ENCODE results near the gene GPR137B. TPM values are rescaled to one million over a fixed set of nuclear protein-coding genes. Genes with fewer than 3 reads are reported as not detected.

Gene GPR137B
- total RNA-seq, 2 experiments from 2014 or later: 7.2 to 8.1 TPM

DNA sequence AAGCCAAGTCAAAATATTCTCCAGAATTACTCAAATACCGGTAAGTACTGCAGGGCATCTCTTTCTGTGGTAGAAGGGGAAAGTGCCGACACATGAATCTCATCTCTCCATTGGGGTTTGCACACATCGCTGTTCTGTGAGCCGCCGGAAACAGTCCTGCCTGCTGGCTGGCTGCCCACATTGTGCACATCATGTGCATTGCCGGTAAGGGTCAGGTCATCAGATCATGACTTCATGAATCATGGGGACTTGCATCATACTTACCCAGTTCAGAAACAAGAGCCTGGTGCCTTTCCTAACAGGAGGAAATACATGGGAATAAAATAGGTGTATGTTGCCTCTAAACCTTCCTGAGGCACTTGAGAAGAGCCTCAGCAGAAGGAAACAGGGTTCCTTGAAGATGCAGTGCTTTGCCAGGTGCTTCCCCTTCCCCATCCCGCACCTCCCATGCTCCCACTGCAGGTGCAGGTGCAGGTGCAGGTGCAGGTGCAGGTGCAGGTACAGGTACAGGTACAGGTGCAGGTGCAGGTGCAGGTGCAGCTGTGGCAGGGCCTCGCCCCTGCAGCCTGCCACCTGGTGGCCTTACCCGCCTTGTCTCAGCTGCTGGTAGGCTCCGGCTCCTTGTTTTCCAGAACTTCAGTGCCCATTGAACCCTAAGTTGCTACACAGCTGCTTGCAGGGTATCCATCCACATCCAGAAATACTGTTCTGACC is 26.5 kb downstream of the GPR137B start:
- Mint-ChIP-seq H3K36me3 (ENCODE audit: low read depth) (peaks cover 3% of the 10 kb centered on the region), H3K9me3 (no peaks in the 10 kb centered on the region), H3K4me3 (no peak overlapping the region), H3K27ac (no peak overlapping the region), H3K4me1 (ENCODE audit: low read depth) (peaks cover 4% of the 10 kb centered on the region), H3K27me3 (no peaks in the 10 kb centered on the region)
- TF ChIP-seq, protein P1, sequence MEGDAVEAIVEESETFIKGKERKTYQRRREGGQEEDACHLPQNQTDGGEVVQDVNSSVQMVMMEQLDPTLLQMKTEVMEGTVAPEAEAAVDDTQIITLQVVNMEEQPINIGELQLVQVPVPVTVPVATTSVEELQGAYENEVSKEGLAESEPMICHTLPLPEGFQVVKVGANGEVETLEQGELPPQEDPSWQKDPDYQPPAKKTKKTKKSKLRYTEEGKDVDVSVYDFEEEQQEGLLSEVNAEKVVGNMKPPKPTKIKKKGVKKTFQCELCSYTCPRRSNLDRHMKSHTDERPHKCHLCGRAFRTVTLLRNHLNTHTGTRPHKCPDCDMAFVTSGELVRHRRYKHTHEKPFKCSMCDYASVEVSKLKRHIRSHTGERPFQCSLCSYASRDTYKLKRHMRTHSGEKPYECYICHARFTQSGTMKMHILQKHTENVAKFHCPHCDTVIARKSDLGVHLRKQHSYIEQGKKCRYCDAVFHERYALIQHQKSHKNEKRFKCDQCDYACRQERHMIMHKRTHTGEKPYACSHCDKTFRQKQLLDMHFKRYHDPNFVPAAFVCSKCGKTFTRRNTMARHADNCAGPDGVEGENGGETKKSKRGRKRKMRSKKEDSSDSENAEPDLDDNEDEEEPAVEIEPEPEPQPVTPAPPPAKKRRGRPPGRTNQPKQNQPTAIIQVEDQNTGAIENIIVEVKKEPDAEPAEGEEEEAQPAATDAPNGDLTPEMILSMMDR (IDR thresholded peaks at IDR 0.05): no peak
- intact Hi-C loops (cut with micrococcal nuclease): no loop called here
- DNase-seq (no peak), ATAC-seq (no peak)
- ChIA-PET POLR2A (no interaction called here), CTCF (interaction anchor here (0.6 to 1.3 kb wide), 2 partner anchors 65 to 70 kb away, joined by 3 read pairs; no protein-coding TSS in a partner anchor)

DNA sequence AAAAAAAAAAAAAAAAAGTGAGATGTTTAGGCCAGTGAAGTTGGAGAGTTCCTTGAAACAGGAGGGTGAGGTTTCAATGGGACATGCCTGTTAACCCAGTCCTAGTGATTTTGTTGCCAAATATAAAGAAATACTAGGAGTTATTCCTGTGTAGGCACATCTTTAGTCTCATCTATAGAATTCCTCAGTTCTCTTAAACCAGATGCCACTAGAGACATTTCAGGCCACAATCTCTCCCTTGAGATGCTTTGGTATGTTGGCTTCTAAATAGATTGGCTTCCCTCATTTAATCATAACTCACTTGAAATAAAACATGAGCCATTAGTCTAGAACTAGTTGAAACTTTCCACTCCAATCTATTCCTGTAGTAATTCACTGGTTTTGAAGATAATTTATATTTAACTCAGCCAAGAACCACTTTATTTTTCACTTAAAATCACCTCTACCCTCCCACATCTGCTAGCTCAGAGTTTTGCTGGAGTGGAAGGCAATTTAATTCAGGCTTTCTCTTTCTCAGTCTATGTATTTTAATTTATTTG is 29.8 kb downstream of the GPR137B start:
- ChIA-PET POLR2A (interaction anchor here (0.6 to 0.7 kb wide), 2 partner anchors 36 to 432 kb away, joined by 3 read pairs; partner anchors contain the start of gene HEATR1), CTCF (no interaction called here)
- Mint-ChIP-seq H3K36me3 (ENCODE audit: low read depth) (no peaks in the 10 kb centered on the region), H3K9me3 (no peaks in the 10 kb centered on the region), H3K27ac (no peak overlapping the region), H3K27me3 (no peaks in the 10 kb centered on the region), H3K4me1 (ENCODE audit: low read depth) (peaks cover 5% of the 10 kb centered on the region), H3K4me3 (no peak overlapping the region)
- intact Hi-C loops (cut with micrococcal nuclease): no loop called here
- TF ChIP-seq, protein P1 (IDR thresholded peaks at IDR 0.05): no peak
- ATAC-seq: no peak
- DNase-seq: no peak

DNA sequence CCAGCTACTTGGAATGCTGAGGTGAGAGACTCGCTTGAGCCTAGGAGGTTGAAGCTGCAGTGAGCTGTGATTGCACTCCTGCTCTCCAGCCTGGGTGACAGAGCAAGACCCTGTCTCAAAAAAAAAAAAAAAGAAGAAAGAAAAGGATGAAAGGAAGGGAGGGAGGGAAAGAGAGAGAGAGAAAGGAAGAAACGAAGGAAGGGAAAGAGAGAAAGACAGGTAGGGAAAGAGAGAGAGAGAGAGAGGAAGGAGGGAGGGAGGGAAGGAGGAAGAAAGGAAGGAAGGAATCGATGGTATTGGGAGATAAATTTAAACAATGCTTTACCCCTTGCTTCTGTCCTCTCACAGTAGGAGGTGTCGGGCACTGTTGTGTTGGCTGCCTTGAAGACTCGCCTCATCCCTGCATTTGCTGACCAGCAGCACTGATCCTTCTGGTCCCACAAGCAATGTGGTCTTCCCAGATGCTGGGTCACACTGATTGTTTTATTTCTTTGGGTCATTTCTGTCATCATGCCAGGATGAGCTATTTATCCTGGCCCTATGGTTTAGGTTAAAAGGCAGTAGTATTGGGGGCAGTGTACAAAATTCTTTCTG is 30.9 kb downstream of the GPR137B start:
- Mint-ChIP-seq H3K4me3 (no peak overlapping the region), H3K9me3 (no peaks in the 10 kb centered on the region), H3K36me3 (ENCODE audit: low read depth) (no peaks in the 10 kb centered on the region), H3K4me1 (ENCODE audit: low read depth) (peaks cover 5% of the 10 kb centered on the region), H3K27me3 (no peaks in the 10 kb centered on the region), H3K27ac (no peak overlapping the region)
- intact Hi-C loops (cut with micrococcal nuclease): no loop called here
- ATAC-seq (no peak), DNase-seq (no peak)
- TF ChIP-seq, protein P1 (IDR thresholded peaks at IDR 0.05): no peak
- POLR2A ChIA-PET: no interaction called here
- CTCF ChIA-PET: no interaction called here

DNA sequence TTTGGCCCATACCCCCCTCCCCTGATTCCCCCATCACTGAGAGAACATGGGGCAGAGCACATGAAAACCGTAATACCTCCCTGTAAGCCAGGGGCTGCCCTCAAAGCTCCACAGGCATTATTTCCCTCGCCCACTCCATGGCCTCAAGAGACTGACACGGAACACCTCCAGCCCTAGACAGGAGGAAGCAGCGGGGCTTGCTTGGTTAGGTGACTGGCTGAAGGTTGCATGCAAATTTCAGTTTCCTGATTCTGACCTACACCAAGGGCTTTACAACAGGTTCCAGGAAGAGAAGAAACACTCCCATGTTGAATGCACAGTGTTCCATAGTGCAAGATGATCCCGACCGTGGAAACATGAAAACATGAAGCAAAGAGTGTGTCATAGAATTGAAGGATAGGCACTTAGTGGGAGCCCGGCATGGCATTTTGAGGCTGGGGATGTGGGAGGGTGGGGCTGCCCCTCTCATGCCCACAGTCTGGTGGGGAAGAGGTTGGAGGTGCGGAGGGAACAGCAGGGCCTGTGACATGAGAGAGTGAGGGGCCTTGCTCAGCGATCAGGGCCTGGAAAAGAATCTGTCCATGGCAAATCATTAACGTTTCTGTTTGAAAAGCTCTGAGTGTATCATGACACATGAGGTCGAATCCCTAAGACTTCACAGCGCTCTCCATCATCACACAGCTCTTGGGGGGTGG is 33.5 kb downstream of the GPR137B start:
- Mint-ChIP-seq H3K4me3 (no peak overlapping the region), H3K27me3 (no peaks in the 10 kb centered on the region), H3K27ac (no peak overlapping the region), H3K36me3 (ENCODE audit: low read depth) (peaks cover 5% of the 10 kb centered on the region), H3K9me3 (no peaks in the 10 kb centered on the region), H3K4me1 (ENCODE audit: low read depth) (peaks cover 5% of the 10 kb centered on the region)
- ChIA-PET POLR2A (no interaction called here), CTCF (no interaction called here)
- ATAC-seq (no peak), DNase-seq (no peak)
- TF ChIP-seq, protein P1 (IDR thresholded peaks at IDR 0.05): no peak
- intact Hi-C loops (cut with micrococcal nuclease): no loop called here

Data from activated CD8-positive, alpha-beta T cell treated with anti-CD3 and anti-CD28 coated beads for 36 hours (primary cell).